Rectal smooth muscle tissue (tissue), 1 donor: Measurements from ENCODE around the gene KCTD10.

Experiments
- H3K27ac ChIP-seq: one replicate; pipeline ENCODE4 v1.7.0; 2013; ENCODE audit warnings: low read depth, low read length, inconsistent platforms
- H3K27me3 ChIP-seq: one replicate; pipeline ENCODE4 v1.7.0; 2013; ENCODE audit warnings: low read length; ENCODE audit not compliant: control insufficient read depth, insufficient read depth
- H3K36me3 ChIP-seq: one replicate; pipeline ENCODE4 v1.7.0; 2013; ENCODE audit warnings: low read length; ENCODE audit not compliant: control insufficient read depth, insufficient read depth
- H3K4me1 ChIP-seq: one replicate; pipeline ENCODE4 v1.7.0; 2013; ENCODE audit warnings: low read length; ENCODE audit not compliant: control insufficient read depth, insufficient read depth
- H3K4me3 ChIP-seq: one replicate; pipeline ENCODE4 v1.7.0; 2013; ENCODE audit warnings: low read length
- H3K9ac ChIP-seq: one replicate; pipeline ENCODE4 v1.7.0; 2013; ENCODE audit warnings: low read length

Gene KCTD10

GRCh38 chr12:109510196-109510595, 33.1 kb upstream of the KCTD10 start:
- no peak overlapping the region for H3K4me3 ChIP-seq
- peaks cover 56% of the 10 kb centered on the region for H3K36me3 ChIP-seq
- H3K4me1 ChIP-seq, result no peaks in the 10 kb centered on the region
- H3K27ac ChIP-seq, result no peak overlapping the region
- no peak overlapping the region for H3K9ac ChIP-seq
- H3K27me3 ChIP-seq, result no peaks in the 10 kb centered on the region

DNA sequence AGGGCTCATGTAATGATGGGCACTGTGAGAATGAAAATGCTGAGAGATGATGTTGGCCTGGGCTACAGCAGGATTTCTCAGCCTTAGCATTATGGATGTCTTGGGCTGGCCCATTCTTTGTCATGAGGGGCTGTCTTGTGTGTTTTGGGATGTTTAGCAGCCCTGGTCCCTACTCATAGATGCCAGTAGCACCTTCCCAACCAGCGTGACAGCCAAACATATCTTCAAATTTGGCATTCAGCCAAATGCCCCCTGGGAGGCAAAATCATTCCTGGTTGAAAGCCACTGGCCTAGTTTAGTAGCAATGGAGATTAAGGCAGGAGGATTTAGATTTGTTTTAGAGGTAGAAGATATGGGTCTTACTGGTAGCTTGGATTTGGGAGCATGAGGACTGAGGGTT, 27.0 kb upstream of the KCTD10 start:
- H3K27me3 ChIP-seq, result no peaks in the 10 kb centered on the region
- H3K4me3 ChIP-seq, result no peak overlapping the region
- H3K4me1 ChIP-seq, result no peaks in the 10 kb centered on the region
- peaks cover 48% of the 10 kb centered on the region for H3K36me3 ChIP-seq
- no peak overlapping the region for H3K9ac ChIP-seq
- H3K27ac ChIP-seq, result no peak overlapping the region

DNA sequence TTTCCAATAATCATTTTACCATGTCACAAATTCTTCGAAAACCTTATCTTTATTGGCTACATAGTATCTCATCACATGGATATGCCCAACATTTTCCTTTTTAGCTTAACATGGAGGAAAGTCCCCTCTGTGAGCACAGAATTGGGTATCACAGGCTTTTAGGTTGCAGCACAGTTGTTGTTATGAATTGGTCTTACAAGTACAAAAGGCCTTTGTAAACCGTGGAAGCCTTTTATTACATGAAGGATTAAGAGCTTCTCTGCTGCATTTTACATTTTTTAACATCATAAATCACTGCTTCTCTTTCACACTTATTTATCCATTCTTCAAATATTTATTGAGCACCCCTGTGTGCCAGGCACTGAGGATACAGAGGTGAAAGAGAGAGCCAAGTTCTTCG, 26.5 kb upstream of the KCTD10 start:
- Histone ChIP-seq H3K9ac (no peak overlapping the region), H3K27ac (no peak overlapping the region), H3K36me3 (peaks cover 52% of the 10 kb centered on the region), H3K27me3 (no peaks in the 10 kb centered on the region), H3K4me1 (no peaks in the 10 kb centered on the region), H3K4me3 (no peak overlapping the region)

DNA sequence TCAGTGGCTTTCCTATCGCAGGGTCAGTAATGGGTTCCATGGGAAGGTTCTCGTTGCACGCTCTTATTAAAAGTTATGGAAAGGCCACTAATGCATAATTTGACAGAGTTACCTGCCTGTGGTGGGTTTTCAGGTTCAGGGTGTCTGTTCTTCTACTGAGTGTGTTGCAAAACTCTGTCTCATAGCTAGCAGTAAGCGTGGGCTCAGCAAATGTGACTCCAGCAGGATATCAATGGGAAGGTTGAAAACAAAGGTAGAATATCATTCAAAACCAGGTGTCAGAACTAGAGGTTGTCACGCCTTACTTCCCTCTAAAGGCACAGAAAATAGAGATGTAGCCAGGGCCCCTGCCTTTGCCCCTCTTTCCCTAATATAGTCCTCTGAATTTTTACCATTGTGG, 25.2 kb upstream of the KCTD10 start:
- Histone ChIP-seq H3K9ac (no peak overlapping the region), H3K4me1 (no peaks in the 10 kb centered on the region), H3K27me3 (no peaks in the 10 kb centered on the region), H3K36me3 (peaks cover 47% of the 10 kb centered on the region), H3K27ac (no peak overlapping the region), H3K4me3 (no peak overlapping the region)

DNA sequence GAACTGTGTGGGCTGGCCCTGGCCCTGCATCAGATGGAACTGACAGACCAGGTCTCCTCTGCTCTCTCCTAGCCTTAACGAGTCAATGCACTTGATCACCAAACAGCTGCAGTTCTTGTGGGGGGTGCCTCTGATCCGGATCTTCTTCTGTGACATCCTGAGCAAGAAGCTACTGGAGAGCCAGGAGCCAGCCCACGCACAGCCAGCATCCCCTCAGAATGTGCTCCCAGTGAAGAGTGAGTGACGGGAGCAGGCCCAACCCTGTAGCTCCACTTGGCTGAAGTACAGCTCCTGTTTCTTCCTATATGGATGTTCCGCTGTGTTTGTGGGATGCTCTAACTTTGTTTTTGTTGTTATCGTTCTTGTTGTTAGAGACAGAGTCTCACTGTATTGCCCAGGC, 24.2 kb upstream of the KCTD10 start:
- Histone ChIP-seq H3K27ac (no peak overlapping the region), H3K36me3 (peaks cover 40% of the 10 kb centered on the region), H3K27me3 (no peaks in the 10 kb centered on the region), H3K9ac (no peak overlapping the region), H3K4me1 (no peaks in the 10 kb centered on the region), H3K4me3 (no peak overlapping the region)

GRCh38 chr12:109500406-109501185, 23.5 kb upstream of the KCTD10 start:
- Histone ChIP-seq H3K9ac (no peak overlapping the region), H3K4me1 (no peaks in the 10 kb centered on the region), H3K36me3 (peaks cover 40% of the 10 kb centered on the region)

GRCh38 chr12:109497675-109498074, 20.6 kb upstream of the KCTD10 start:
- Histone ChIP-seq H3K4me1 (no peaks in the 10 kb centered on the region), H3K27ac (no peak overlapping the region), H3K4me3 (no peak overlapping the region), H3K36me3 (peaks cover 31% of the 10 kb centered on the region), H3K27me3 (no peaks in the 10 kb centered on the region), H3K9ac (no peak overlapping the region)

More at GRCh38 chr12:109500406-109501185, 23.5 kb upstream of the KCTD10 start:
- Histone ChIP-seq H3K27me3 (no peaks in the 10 kb centered on the region), H3K27ac (no peak overlapping the region), H3K4me3 (no peak overlapping the region)

DNA sequence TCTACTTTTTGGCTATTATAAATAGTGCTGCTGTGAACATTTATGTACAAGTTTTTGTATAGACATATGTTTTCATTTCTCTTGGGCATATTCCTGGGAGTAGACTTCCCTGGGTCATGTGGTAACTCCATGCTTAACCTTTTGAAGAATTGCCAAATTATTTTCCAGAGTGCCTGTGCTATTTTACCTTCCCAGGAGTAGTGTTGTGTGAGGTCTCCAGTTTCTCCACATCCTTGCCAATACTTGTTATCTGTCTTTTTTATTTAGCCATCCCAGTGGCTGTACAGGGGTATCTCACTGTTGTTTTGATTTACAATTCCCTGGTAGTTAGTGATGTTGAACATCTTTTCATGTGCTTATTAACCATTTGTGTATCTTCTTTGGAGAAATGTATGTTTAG, 19.2 kb upstream of the KCTD10 start:
- Histone ChIP-seq H3K27ac (no peak overlapping the region), H3K4me1 (no peaks in the 10 kb centered on the region), H3K27me3 (no peaks in the 10 kb centered on the region), H3K36me3 (peaks cover 37% of the 10 kb centered on the region), H3K4me3 (no peak overlapping the region), H3K9ac (no peak overlapping the region)

DNA sequence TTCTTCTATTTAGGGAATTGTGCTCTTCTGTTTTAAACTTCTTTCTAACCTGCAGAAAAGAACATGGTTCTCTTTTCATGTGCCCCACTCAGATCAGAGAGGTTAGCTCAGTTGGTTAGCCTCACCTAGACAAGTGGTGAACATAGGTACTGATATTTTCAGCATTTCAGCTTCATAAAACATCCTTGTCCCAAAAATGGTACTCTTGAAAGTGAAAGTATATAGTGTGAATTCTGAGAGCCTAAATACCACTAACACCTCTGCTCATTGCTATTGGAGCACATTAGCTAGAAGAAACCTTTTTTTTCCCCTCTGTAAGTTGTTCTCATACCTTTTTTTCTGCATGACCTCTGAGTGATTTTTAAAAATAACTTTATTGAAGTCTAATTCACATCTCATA, 17.9 kb upstream of the KCTD10 start:
- Histone ChIP-seq H3K27ac (no peak overlapping the region), H3K36me3 (peaks cover 32% of the 10 kb centered on the region), H3K27me3 (no peaks in the 10 kb centered on the region), H3K4me3 (no peak overlapping the region), H3K4me1 (no peaks in the 10 kb centered on the region), H3K9ac (no peak overlapping the region)

- Histone ChIP-seq H3K4me3 (no peak overlapping the region), H3K9ac (no peak overlapping the region), H3K4me1 (no peaks in the 10 kb centered on the region), H3K27me3 (no peaks in the 10 kb centered on the region), H3K36me3 (peaks cover 35% of the 10 kb centered on the region), H3K27ac (no peak overlapping the region)
Measured at GRCh38 chr12:109494348-109494881, 17.3 kb upstream of the KCTD10 start.

- H3K4me1 ChIP-seq, result no peaks in the 10 kb centered on the region
- H3K36me3 ChIP-seq, result peaks cover 35% of the 10 kb centered on the region
- H3K27me3 ChIP-seq, result no peaks in the 10 kb centered on the region
- no peak overlapping the region for H3K9ac ChIP-seq
- H3K27ac ChIP-seq, result no peak overlapping the region
- no peak overlapping the region for H3K4me3 ChIP-seq
Measured at GRCh38 chr12:109493938-109494337, 16.8 kb upstream of the KCTD10 start.

DNA sequence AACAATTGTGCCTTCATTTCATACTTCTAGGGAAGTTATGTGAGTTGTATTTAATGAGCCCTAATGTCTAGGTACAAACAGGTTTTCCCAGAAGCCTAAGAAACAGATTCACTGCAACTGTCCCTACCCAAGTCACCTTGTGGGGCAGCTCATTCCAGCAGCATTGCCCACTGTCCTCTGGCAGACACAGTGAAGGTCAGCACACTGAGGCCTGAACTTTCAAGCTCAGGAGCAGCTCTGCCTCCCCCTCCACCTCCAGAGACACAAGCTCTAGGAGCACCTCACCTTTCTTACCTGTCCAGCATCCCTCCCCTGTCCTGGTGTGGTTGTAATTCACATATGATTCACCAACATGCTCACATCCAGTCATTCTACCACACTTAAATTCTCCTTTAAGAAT, 16.0 kb upstream of the KCTD10 start:
- no peak overlapping the region for H3K4me3 ChIP-seq
- H3K27me3 ChIP-seq, result no peaks in the 10 kb centered on the region
- H3K9ac ChIP-seq, result no peak overlapping the region
- H3K4me1 ChIP-seq, result no peaks in the 10 kb centered on the region
- no peak overlapping the region for H3K27ac ChIP-seq
- peaks cover 36% of the 10 kb centered on the region for H3K36me3 ChIP-seq

DNA sequence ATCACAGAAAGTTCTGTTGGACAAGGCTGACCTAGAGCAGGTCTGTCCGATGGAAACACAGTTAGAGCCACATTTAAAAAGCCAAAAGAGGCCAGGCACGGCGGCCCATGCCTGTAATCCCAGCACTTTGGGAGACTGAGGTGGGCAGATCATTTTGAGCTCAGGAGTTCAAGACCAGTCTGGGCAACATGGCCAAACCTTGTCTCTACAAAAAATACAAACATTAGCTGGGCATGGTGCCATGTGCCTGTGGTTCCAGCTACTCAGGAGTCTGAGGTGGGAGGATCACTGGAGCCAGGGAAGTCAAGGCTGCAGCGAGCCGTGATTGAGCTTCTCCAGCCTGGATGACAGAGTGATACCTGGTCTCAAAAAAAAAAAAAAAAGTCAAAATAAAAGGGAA, 15.3 kb upstream of the KCTD10 start:
- Histone ChIP-seq H3K27me3 (no peaks in the 10 kb centered on the region), H3K36me3 (peaks cover 43% of the 10 kb centered on the region), H3K27ac (no peak overlapping the region), H3K4me3 (no peak overlapping the region), H3K4me1 (no peaks in the 10 kb centered on the region), H3K9ac (no peak overlapping the region)
